ENCODE measurements around the gene ARL6IP5. TPM values are rescaled to one million over a fixed set of nuclear protein-coding genes. Genes with fewer than 3 reads are reported as not detected.

The ARL6IP5 gene
- total RNA-seq, 1 experiment from 2014 or later, result 30.0 TPM

- DNase-seq (ENCODE audit: low read depth, low spot score), result no peak
- no peaks in the 10 kb centered on the region for H3K9me3 ChIP-seq (ENCODE audit: control insufficient read depth in 1 of 2, insufficient read depth in 1 of 2, low read depth in 1 of 2, low read length in 2 of 2)
- H3K27ac ChIP-seq (ENCODE audit: low read depth, low read length), result no peak overlapping the region
- no peaks in the 10 kb centered on the region; a peak in 1 of 4 replicates for H3K4me1 ChIP-seq (ENCODE audit: control insufficient read depth in 1 of 2, insufficient read depth in 2 of 2, low read length in 2 of 2)
- H3K27me3 ChIP-seq (ENCODE audit: insufficient read depth, low read length), result no peaks in the 10 kb centered on the region
- no peaks in the 10 kb centered on the region for H4K20me1 ChIP-seq (ENCODE audit: insufficient read depth)
- H3K4me2 ChIP-seq (ENCODE audit: low read length), result no peak overlapping the region
- H3K4me3 ChIP-seq (replicated peaks in 1 of 2; ENCODE audit: low read depth in 1 of 2, low read length in 2 of 2), result no peak overlapping the region
- POLR2A ChIA-PET, result interaction anchor here (1.0 kb wide), 1 partner anchor 11 kb away, joined by 3 read pairs; no protein-coding TSS in a partner anchor
- no peaks in the 10 kb centered on the region; a peak in 1 of 4 replicates for H3K36me3 ChIP-seq (ENCODE audit: control insufficient read depth in 1 of 2, insufficient read depth in 2 of 2, low read length in 2 of 2)
- no peak for ATAC-seq
- H3K9me2 ChIP-seq (ENCODE audit: insufficient read depth), result no peaks in the 10 kb centered on the region
- no peak overlapping the region for H2AFZ ChIP-seq (ENCODE audit: low read depth, low read length, poor library complexity, severe bottlenecking)
- H3K9ac ChIP-seq (ENCODE audit: low read length), result no peak overlapping the region
- H3K79me2 ChIP-seq (ENCODE audit: insufficient read depth, low read length), result no peaks in the 10 kb centered on the region
- BruUV-seq (replicated peaks), result no TSS peak
- CTCF ChIA-PET, result no interaction called here
- intact Hi-C loops (cut with micrococcal nuclease), result no loop called here
- RAD21 ChIA-PET (ENCODE audit: low non-redundant PET in 1 of 2, low total read pairs in 2 of 2, uncharacterized antibody in 2 of 2, unreplicated experiment in 2 of 2), result no interaction called here
- no peak for TF ChIP-seq ZFX (IDR thresholded peaks at IDR 0.05)
- TF ChIP-seq POLR2AphosphoS5 (IDR thresholded peaks at IDR 0.05; ENCODE audit: low read depth, low read length), result no peak
- TF ChIP-seq SIN3A (IDR thresholded peaks at IDR 0.05; ENCODE audit: low read depth), result no peak
- no peak for TF ChIP-seq RAD21 (IDR thresholded peaks at IDR 0.05; ENCODE audit: low read depth)
- no peak for TF ChIP-seq POLR2A (IDR thresholded peaks at IDR 0.05; ENCODE audit: borderline replicate concordance, extremely low read depth, insufficient read depth, insufficient read length)
- TF ChIP-seq FOSL1 (IDR thresholded peaks at IDR 0.05; ENCODE audit: low read depth), result no peak
- TF ChIP-seq TCF7L2 (IDR thresholded peaks at IDR 0.05; ENCODE audit: borderline replicate concordance, extremely low read depth, insufficient read depth, insufficient read length), result no peak
- no peak for TF ChIP-seq CEBPB (IDR thresholded peaks at IDR 0.05; ENCODE audit: low read depth)
- no peak for TF ChIP-seq EZH2phosphoT487 (IDR thresholded peaks at IDR 0.05; ENCODE audit: borderline replicate concordance)
- no peak for TF ChIP-seq EZH2 (IDR thresholded peaks at IDR 0.05)
- TF ChIP-seq CBX3 (IDR thresholded peaks at IDR 0.05; ENCODE audit: low read depth), result no peak
- no peak for TF ChIP-seq YY1 (IDR thresholded peaks at IDR 0.05; ENCODE audit: extremely low read depth, insufficient replicate concordance, low read depth, low read length)
- no peak for TF ChIP-seq MAX (IDR thresholded peaks at IDR 0.05)
- no peak for TF ChIP-seq JUND (IDR thresholded peaks at IDR 0.05)
- TF ChIP-seq SP1 (IDR thresholded peaks at IDR 0.05; ENCODE audit: low read depth), result no peak
- no peak for TF ChIP-seq REST (IDR thresholded peaks at IDR 0.05; ENCODE audit: low read depth)
- TF ChIP-seq CTCF (IDR thresholded peaks at IDR 0.05 in 2 of 3, conservative IDR thresholded peaks at IDR 0.05 in 1 of 3; ENCODE audit: borderline replicate concordance in 1 of 3, insufficient read depth in 1 of 3, low read depth in 2 of 3, low read length in 2 of 3), result no peak
- no peak for TF ChIP-seq ATF3 (IDR thresholded peaks at IDR 0.05)
- TF ChIP-seq ELF1 (IDR thresholded peaks at IDR 0.05; ENCODE audit: borderline replicate concordance, low read depth), result no peak
- no peak for TF ChIP-seq ZNF274 (IDR thresholded peaks at IDR 0.05; ENCODE audit: low read depth, low read length)
Observed at GRCh38 chr3:69097407-69098086, 12.8 kb downstream of the ARL6IP5 start.

Measured in HCT116 (cell line).